C4-2B (cell line): ENCODE measurements around the gene LTBP2.

Source experiments
- H3K27ac ChIP-seq: fragments of 450-650 bp; 2 replicates; pipeline ENCODE4 v1.5.1; 2017
- CTCF ChIP-seq: fragments of 450-650 bp; conservative IDR thresholded peaks from 2 replicates; pipeline ENCODE4 v1.5.1; 2017; ENCODE audit warnings: mild to moderate bottlenecking
- ZFX ChIP-seq: fragments of 450-650 bp; IDR thresholded peaks from 2 replicates; pipeline ENCODE4 v1.6.1; 2017

LTBP2 gene

GRCh38 chr14:74616507-74616906 is 4.5 kb upstream of the LTBP2 start:
- TF ChIP-seq ZFX (no peak), CTCF (no peak)
- H3K27ac ChIP-seq = no peak overlapping the region

- H3K27ac ChIP-seq = no peak overlapping the region
- TF ChIP-seq CTCF (no peak), ZFX (no peak)
These were observed 3.7 kb upstream of the LTBP2 start for GRCh38 chr14:74615735-74616134.

- no peak overlapping the region for H3K27ac ChIP-seq
These were observed 2.8 kb upstream of the LTBP2 start for GRCh38 chr14:74614508-74615495.

GRCh38 chr14:74613211-74613914 is 1.3 kb upstream of the LTBP2 start:
- H3K27ac ChIP-seq = no peak overlapping the region
- TF ChIP-seq ZFX = no peak
- no peak for TF ChIP-seq CTCF

More at GRCh38 chr14:74614508-74615495, 2.8 kb upstream of the LTBP2 start:
- no peak for TF ChIP-seq ZFX
- no peak for TF ChIP-seq CTCF

GRCh38 chr14:74612350-74613021 is 449 bp upstream of the LTBP2 start:
- peak; percentile 39; the same call in 1 of the 2 replicates for TF ChIP-seq ZFX
- peak; percentile 100 for TF ChIP-seq CTCF
- H3K27ac ChIP-seq = peak overlapping the region; percentile 42; the same call in 1 of the 2 replicates

- TF ChIP-seq ZFX (no peak), CTCF (no peak)
- no peak overlapping the region for H3K27ac ChIP-seq
These were observed 979 bp downstream of the LTBP2 start for GRCh38 chr14:74610866-74611649.
